HCT116 (cell line): ENCODE measurements around the gene SMYD4. TPM values are rescaled to one million over a fixed set of nuclear protein-coding genes. Genes with fewer than 3 reads are reported as not detected.

Experiments
- ATAC-seq: fragments of 200-7000 bp; cut with Tn5 transposase; 2 replicates; pipeline ENCODE4 v1.9.1; 2020; ENCODE audit warnings: mild to moderate bottlenecking, moderate library complexity
- BruUV-seq: library from RNA; stranded (reverse); fragments of 400-500 nt; replicated peaks from 2 replicates; lab custom pipeline; 2021; lab: Mats Ljungman, UMichigan
- CTCF ChIA-PET: fragments of 300-600 bp; sonication (Branson Sonifier 250); formaldehyde crosslinking; loops from one replicate; lab custom pipeline; 2021; ENCODE audit warnings: antibody characterized with exemption; lab: Charles Lee
- POLR2A ChIA-PET: fragments of 300-600, 350-600 bp; sonication (Branson Sonifier 250); formaldehyde crosslinking; loops from one replicate; lab custom pipeline; 2021; ENCODE audit warnings: antibody characterized with exemption; lab: Charles Lee
- RAD21 ChIA-PET, 2 experiments: fragments of 300-600 bp; sonication (Branson Sonifier 250); formaldehyde crosslinking; loops; one replicate each; lab custom pipeline; 2023; ENCODE audit warnings: low total read pairs in 2 of 2; ENCODE audit not compliant: uncharacterized antibody in 2 of 2, unreplicated experiment in 2 of 2, low non-redundant PET in 1 of 2; lab: Charles Lee
- DNase-seq: peaks from one replicate; pipeline ENCODE4 v3.0.0-alpha.2; 2010; ENCODE audit warnings: low read depth, low spot score
- H2AFZ ChIP-seq: fragments of 200-600 bp; shearing (Covaris generic), sonication (generic); 2 replicates; pipeline ENCODE4 v1.6.1; 2017; ENCODE audit warnings: low read depth, mixed run types, mixed read lengths, antibody characterized with exemption, low read length; ENCODE audit not compliant: poor library complexity, severe bottlenecking
- H3K27ac ChIP-seq: 2 replicates; pipeline ENCODE4 v1.5.1; 2012; ENCODE audit warnings: low read depth, low read length
- H3K27me3 ChIP-seq: fragments of 200-600 bp; sonication (generic); 2 replicates; pipeline ENCODE4 v1.6.1; 2016; ENCODE audit warnings: mixed run types, low read length, mixed read lengths; ENCODE audit not compliant: insufficient read depth
- H3K36me3 ChIP-seq, 2 experiments: fragments of 200-500 bp in 1 of 2; fragments of 200-600 bp in 1 of 2; sonication (Bioruptor generic) in 1 of 2; sonication (generic) in 1 of 2; 2 replicates each; pipeline versions ENCODE4 v1.5.1 to v1.6.1; 2014 to 2016; ENCODE audit warnings: low read length in 2 of 2, inconsistent platforms in 1 of 2, mixed read lengths in 1 of 2, mixed run types in 1 of 2; ENCODE audit not compliant: insufficient read depth in 2 of 2, control insufficient read depth in 1 of 2
- H3K4me1 ChIP-seq, 2 experiments: fragments of 200-600 bp in 1 of 2; sonication (generic) in 1 of 2; 2 replicates each; pipeline versions ENCODE4 v1.5.1 to v1.6.1; 2012 to 2017; ENCODE audit warnings: low read length in 2 of 2, inconsistent platforms in 1 of 2, mild to moderate bottlenecking in 1 of 2, mixed read lengths in 1 of 2, mixed run types in 1 of 2, moderate library complexity in 1 of 2; ENCODE audit not compliant: insufficient read depth in 2 of 2, control insufficient read depth in 1 of 2
- H3K4me2 ChIP-seq: fragments of 200-600 bp; sonication (generic); 2 replicates; pipeline ENCODE4 v1.6.1; 2017; ENCODE audit warnings: mixed run types, low read length, mixed read lengths
- H3K4me3 ChIP-seq, 2 experiments: fragments of 200-600 bp in 1 of 2; sonication (generic) in 1 of 2; replicated peaks in 1 of 2; 2 replicates each; pipeline ENCODE4 v1.5.1; 2011 to 2016; ENCODE audit warnings: low read length in 2 of 2, control low read depth in 1 of 2, low read depth in 1 of 2, mild to moderate bottlenecking in 1 of 2, mixed read lengths in 1 of 2, mixed run types in 1 of 2
- H3K79me2 ChIP-seq: fragments of 200-600 bp; sonication (generic); 2 replicates; pipeline ENCODE4 v1.6.1; 2017; ENCODE audit warnings: mild to moderate bottlenecking, mixed run types, low read length, moderate library complexity, mixed read lengths; ENCODE audit not compliant: insufficient read depth
- H3K9ac ChIP-seq: fragments of 200-600 bp; sonication (generic); 2 replicates; pipeline ENCODE4 v1.6.1; 2016; ENCODE audit warnings: low read length, mixed read lengths
- H3K9me2 ChIP-seq: fragments of 200-600 bp; sonication (generic), shearing (Covaris generic); 2 replicates; pipeline ENCODE4 v1.6.1; 2017; ENCODE audit warnings: mixed run types, mild to moderate bottlenecking, moderate library complexity; ENCODE audit not compliant: insufficient read depth
- H3K9me3 ChIP-seq, 2 experiments: fragments of 200-500 bp in 1 of 2; fragments of 200-600 bp in 1 of 2; sonication (Bioruptor generic) in 1 of 2; sonication (generic) in 1 of 2; 2 replicates each; pipeline ENCODE4 v1.6.1; 2014 to 2017; ENCODE audit warnings: low read length in 2 of 2, mixed read lengths in 2 of 2, inconsistent platforms in 1 of 2, low read depth in 1 of 2, mild to moderate bottlenecking in 1 of 2, mixed run types in 1 of 2, moderate library complexity in 1 of 2; ENCODE audit not compliant: control insufficient read depth in 1 of 2, insufficient read depth in 1 of 2
- H4K20me1 ChIP-seq: fragments of 200-600 bp; sonication (generic), shearing (Covaris generic); 2 replicates; pipeline ENCODE4 v1.6.1; 2017; ENCODE audit warnings: mixed run types, mild to moderate bottlenecking, moderate library complexity; ENCODE audit not compliant: insufficient read depth
- ATF3 ChIP-seq: IDR thresholded peaks from 2 replicates; pipeline ENCODE4 v1.6.1; 2012
- CBX3 ChIP-seq: IDR thresholded peaks from 2 replicates; pipeline ENCODE4 v1.6.1; 2012; ENCODE audit warnings: low read depth
- CEBPB ChIP-seq: IDR thresholded peaks from 2 replicates; pipeline ENCODE4 v1.6.1; 2012; ENCODE audit warnings: low read depth
- CTCF ChIP-seq, 3 experiments: fragments of 200-600 bp in 1 of 3; sonication (generic) in 1 of 3; IDR thresholded peaks in 2 of 3; conservative IDR thresholded peaks in 1 of 3; 2 replicates each; pipeline ENCODE4 v1.5.1; 2012 to 2017; ENCODE audit warnings: low read depth in 2 of 3, low read length in 2 of 3, antibody characterized with exemption in 1 of 3, borderline replicate concordance in 1 of 3, control low read depth in 1 of 3, mild to moderate bottlenecking in 1 of 3, mixed read lengths in 1 of 3, mixed run types in 1 of 3, moderate library complexity in 1 of 3; ENCODE audit not compliant: insufficient read depth in 1 of 3
- EGR1 ChIP-seq: IDR thresholded peaks from 2 replicates; pipeline ENCODE4 v1.6.1; 2012; ENCODE audit warnings: low read depth
- EZH2 ChIP-seq: fragments of 200-600 bp; sonication (generic); IDR thresholded peaks from 2 replicates; pipeline ENCODE4 v1.6.1; 2017; ENCODE audit warnings: antibody characterized with exemption, mixed run types
- EZH2phosphoT487 ChIP-seq: fragments of 200-600 bp; IDR thresholded peaks from 2 replicates; pipeline ENCODE4 v1.6.1; 2018; ENCODE audit warnings: antibody characterized with exemption, borderline replicate concordance
- FOSL1 ChIP-seq: IDR thresholded peaks from 2 replicates; pipeline ENCODE4 v1.6.1; 2012; ENCODE audit warnings: low read depth
- MAX ChIP-seq: IDR thresholded peaks from 2 replicates; pipeline ENCODE4 v1.6.1; 2012
- RAD21 ChIP-seq: IDR thresholded peaks from 2 replicates; pipeline ENCODE4 v1.6.1; 2012; ENCODE audit warnings: low read depth, mild to moderate bottlenecking
- SIN3A ChIP-seq: IDR thresholded peaks from 2 replicates; pipeline ENCODE4 v1.6.1; 2012; ENCODE audit warnings: low read depth
- SP1 ChIP-seq: IDR thresholded peaks from 2 replicates; pipeline ENCODE4 v1.6.1; 2012; ENCODE audit warnings: low read depth
- SRF ChIP-seq: IDR thresholded peaks from 2 replicates; pipeline ENCODE4 v1.6.1; 2012; ENCODE audit warnings: low read depth
- TCF7L2 ChIP-seq: IDR thresholded peaks from 2 replicates; pipeline ENCODE4 v1.7.0; 2011; ENCODE audit warnings: borderline replicate concordance, inconsistent platforms; ENCODE audit not compliant: insufficient read depth, insufficient read length; ENCODE audit errors: extremely low read depth
- YY1 ChIP-seq: IDR thresholded peaks from 2 replicates; pipeline ENCODE4 v1.6.1; 2011; ENCODE audit warnings: low read length, low read depth, moderate library complexity, mild to moderate bottlenecking; ENCODE audit not compliant: insufficient replicate concordance; ENCODE audit errors: extremely low read depth
- ZNF274 ChIP-seq: fragments of 200-500 bp; sonication (Bioruptor generic); IDR thresholded peaks from 2 replicates; pipeline ENCODE4 v1.6.1; 2014; ENCODE audit warnings: mild to moderate bottlenecking, low read depth, low read length, inconsistent platforms
- intact Hi-C: fragments of 100-400 bp; cut with micrococcal nuclease; formaldehyde crosslinking; loops from 2 replicates; pipeline ENCODE4 v1.10.0; 2022
- total RNA-seq: library from RNA; stranded (reverse); gene quantifications from one replicate; pipeline ENCODE4 v1.2.1, GENCODE V29; 2021; ENCODE audit not compliant: unreplicated experiment

Gene SMYD4
- total RNA-seq, 1 experiment from 2014 or later: 16.9 TPM

- Histone ChIP-seq H3K27ac (no peak overlapping the region), H3K27me3 (no peaks in the 10 kb centered on the region), H3K9me3 (no peaks in the 10 kb centered on the region), H3K4me3 (no peak overlapping the region), H3K4me1 (peaks cover 0 to 9% of the 10 kb centered on the region in 2 experiments; a peak in 2 of 4 replicates), H4K20me1 (no peaks in the 10 kb centered on the region), H3K79me2 (no peaks in the 10 kb centered on the region), H3K4me2 (no peak overlapping the region), H2AFZ (no peak overlapping the region), H3K9me2 (no peaks in the 10 kb centered on the region), H3K36me3 (no peaks in the 10 kb centered on the region), H3K9ac (no peak overlapping the region)
- CTCF ChIA-PET: no interaction called here
- DNase-seq (no peak), ATAC-seq (no peak)
- intact Hi-C loops: no loop called here
- RAD21 ChIA-PET: no interaction called here
- POLR2A ChIA-PET: no interaction called here
- BruUV-seq: no TSS peak
- TF ChIP-seq CEBPB: no peak
- TF ChIP-seq YY1: no peak
- TF ChIP-seq TCF7L2: no peak
- TF ChIP-seq CTCF (IDR thresholded peaks at IDR 0.05 in 2 of 3, conservative IDR thresholded peaks at IDR 0.05 in 1 of 3; ENCODE audit: borderline replicate concordance in 1 of 3, insufficient read depth in 1 of 3, low read depth in 2 of 3, low read length in 2 of 3): no peak
- TF ChIP-seq ZNF274: no peak
- no peak for TF ChIP-seq FOSL1
Observed at GRCh38 chr17:1735418-1735817, 94.3 kb downstream of the SMYD4 start.

GRCh38 chr17:1733759-1734158 lies 95.9 kb downstream of the SMYD4 start:
- Histone ChIP-seq H3K79me2 (no peaks in the 10 kb centered on the region), H3K27me3 (no peaks in the 10 kb centered on the region), H3K27ac (no peak overlapping the region), H3K4me3 (no peak overlapping the region), H3K4me1 (peaks cover 0 to 11% of the 10 kb centered on the region in 2 experiments; a peak in 2 of 4 replicates), H3K9ac (no peak overlapping the region), H3K36me3 (no peaks in the 10 kb centered on the region), H3K4me2 (no peak overlapping the region), H2AFZ (no peak overlapping the region), H3K9me2 (no peaks in the 10 kb centered on the region), H3K9me3 (no peaks in the 10 kb centered on the region), H4K20me1 (no peaks in the 10 kb centered on the region)
- intact Hi-C loops: no loop called here
- no TSS peak for BruUV-seq
- no peak for ATAC-seq
- no peak for DNase-seq
- CTCF ChIA-PET: no interaction called here
- POLR2A ChIA-PET: no interaction called here
- RAD21 ChIA-PET: no interaction called here
- no peak for TF ChIP-seq EZH2phosphoT487
- no peak for TF ChIP-seq SRF
- TF ChIP-seq CEBPB: no peak
- no peak for TF ChIP-seq MAX
- TF ChIP-seq CTCF (IDR thresholded peaks at IDR 0.05 in 2 of 3, conservative IDR thresholded peaks at IDR 0.05 in 1 of 3; ENCODE audit: borderline replicate concordance in 1 of 3, insufficient read depth in 1 of 3, low read depth in 2 of 3, low read length in 2 of 3): no peak
- TF ChIP-seq FOSL1: no peak
- no peak for TF ChIP-seq TCF7L2
- TF ChIP-seq ZNF274: no peak
- TF ChIP-seq ATF3: no peak
- no peak for TF ChIP-seq SP1
- TF ChIP-seq EGR1: no peak
- TF ChIP-seq EZH2: no peak
- no peak for TF ChIP-seq YY1
- no peak for TF ChIP-seq RAD21
- TF ChIP-seq SIN3A: no peak
- TF ChIP-seq CBX3: no peak
